ENCODE results near the gene SLC24A5.

SLC24A5 gene

GRCh38 chr15:48120745-48121144 lies at the start of gene SLC24A5:
Gene SLC24A5 (plus strand): TSS chr15:48120990. CDS start chr15:48121045, 55 bp downstream.
- no peak for DNase-seq

- DNase-seq: no peak
Observed at GRCh38 chr15:48072941-48073340, 47.8 kb upstream of the SLC24A5 start.

GRCh38 chr15:48073881-48074280 lies 46.9 kb upstream of the SLC24A5 start:
- no peak for DNase-seq

GRCh38 chr15:48076454-48076853 lies 44.3 kb upstream of the SLC24A5 start:
- DNase-seq: no peak

GRCh38 chr15:48077616-48078184 lies 43.1 kb upstream of the SLC24A5 start:
- DNase-seq: no peak

- no peak for DNase-seq
Observed at GRCh38 chr15:48084759-48085590, 35.8 kb upstream of the SLC24A5 start.

- DNase-seq: no peak
Observed at GRCh38 chr15:48085591-48085930, 35.2 kb upstream of the SLC24A5 start.

- DNase-seq: no peak
Observed at GRCh38 chr15:48086133-48086532, 34.7 kb upstream of the SLC24A5 start.

GRCh38 chr15:48086576-48086975 lies 34.2 kb upstream of the SLC24A5 start:
- DNase-seq: no peak

- no peak for DNase-seq
Observed at GRCh38 chr15:48087844-48088243, 32.9 kb upstream of the SLC24A5 start.

- no peak for DNase-seq
Observed at GRCh38 chr15:48089702-48090101, 31.1 kb upstream of the SLC24A5 start.

GRCh38 chr15:48090115-48090514 lies 30.7 kb upstream of the SLC24A5 start:
- no peak for DNase-seq

- no peak for DNase-seq
Observed at GRCh38 chr15:48090666-48091065, 30.1 kb upstream of the SLC24A5 start.

- no peak for DNase-seq
Observed at GRCh38 chr15:48091522-48091921, 29.3 kb upstream of the SLC24A5 start.

GRCh38 chr15:48096355-48096786 lies 24.4 kb upstream of the SLC24A5 start:
- DNase-seq: no peak

- DNase-seq: no peak
Observed at GRCh38 chr15:48096813-48097212, 24.0 kb upstream of the SLC24A5 start.

- DNase-seq: no peak
Observed at GRCh38 chr15:48097264-48097663, 23.5 kb upstream of the SLC24A5 start.

GRCh38 chr15:48101376-48101961 lies 19.3 kb upstream of the SLC24A5 start:
- no peak for DNase-seq

GRCh38 chr15:48102167-48102566 lies 18.6 kb upstream of the SLC24A5 start:
- no peak for DNase-seq

- no peak for DNase-seq
Observed at GRCh38 chr15:48103647-48104046, 17.1 kb upstream of the SLC24A5 start.

- DNase-seq: no peak
Observed at GRCh38 chr15:48105936-48106335, 14.9 kb upstream of the SLC24A5 start.

GRCh38 chr15:48109212-48109611 lies 11.6 kb upstream of the SLC24A5 start:
- DNase-seq: no peak

- DNase-seq: no peak
Observed at GRCh38 chr15:48109856-48110531, 10.8 kb upstream of the SLC24A5 start.

- DNase-seq: no peak
Observed at GRCh38 chr15:48112242-48112641, 8.5 kb upstream of the SLC24A5 start.
